Hematopoietic multipotent progenitor cell treated with erythropoietin and hydrocortisone succinate and interleukin-3 and kit ligand, for 6 days (in vitro differentiated cells): ENCODE results near the gene PNPLA6.
"Not testable (repeated sequence)": the region's sequence is repeated elsewhere in the genome, so short reads cannot be mapped to it uniquely, and the experiment has no call there.

Experiments used
- DNase-seq: peaks from one replicate; pipeline ENCODE4 v3.0.0-alpha.2; 2015

PNPLA6 gene

GRCh38 chr19:7533925-7534480 is 1.5 kb upstream of the PNPLA6 start:
- DNase-seq: peak; percentile 94

DNA sequence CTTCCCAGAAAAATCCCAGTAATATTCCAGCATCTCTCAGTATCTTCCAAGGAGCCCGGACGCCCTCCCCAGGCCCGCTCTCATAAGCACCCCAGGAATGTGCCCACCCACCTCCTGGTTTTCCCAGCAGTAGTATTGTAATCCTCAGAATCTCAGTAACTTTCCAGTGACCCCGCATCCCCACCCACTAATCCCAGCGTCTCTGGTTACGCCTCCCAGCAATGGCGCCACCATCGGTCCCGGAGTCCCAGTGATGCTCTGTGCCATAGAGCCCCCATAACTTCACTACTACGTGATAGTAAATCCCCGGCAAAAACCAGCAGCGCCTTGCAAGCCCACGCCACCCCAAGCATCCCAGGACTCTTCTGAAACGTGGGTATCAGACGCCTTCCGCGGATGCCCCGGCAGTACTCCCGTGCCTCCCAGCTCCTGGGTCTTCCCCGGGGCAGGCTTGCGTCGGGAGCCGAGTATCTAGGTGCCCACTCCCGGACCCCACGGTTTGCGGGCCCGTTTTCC is 928 bp upstream of the PNPLA6 start:
- peak; percentile 51 for DNase-seq

- DNase-seq: peak; percentile 70
Measured at GRCh38 chr19:7535998-7536695, 630 bp downstream of the PNPLA6 start.

GRCh38 chr19:7538990-7539389 is 3.5 kb downstream of the PNPLA6 start:
- not testable (repeated sequence) for DNase-seq

DNA sequence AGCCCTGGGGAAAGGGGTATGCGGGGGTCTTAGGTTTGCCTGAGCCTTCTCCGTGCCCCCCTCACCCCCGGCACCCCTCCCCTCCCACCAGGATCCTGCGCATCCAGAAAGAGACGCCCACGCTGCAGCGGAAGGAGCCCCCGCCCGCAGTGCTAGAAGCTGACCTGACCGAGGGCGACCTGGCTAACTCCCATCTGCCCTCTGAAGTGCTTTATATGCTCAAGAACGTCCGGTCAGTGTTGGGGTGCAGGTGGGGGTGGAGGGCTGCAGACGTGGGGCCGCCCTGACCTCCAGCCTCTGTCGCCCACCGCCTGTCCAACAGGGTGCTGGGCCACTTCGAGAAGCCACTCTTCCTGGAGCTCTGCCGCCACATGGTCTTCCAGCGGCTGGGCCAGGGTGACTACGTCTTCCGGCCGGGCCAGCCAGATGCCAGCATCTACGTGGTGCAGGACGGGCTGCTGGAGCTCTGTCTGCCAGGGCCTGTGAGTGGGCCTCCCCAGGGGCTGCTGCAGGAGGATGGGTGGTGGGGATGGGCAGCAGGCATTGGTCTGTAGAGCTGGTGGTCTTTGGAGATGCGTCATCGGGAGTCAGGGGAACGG is 4.4 kb downstream of the PNPLA6 start:
- no peak for DNase-seq

DNA sequence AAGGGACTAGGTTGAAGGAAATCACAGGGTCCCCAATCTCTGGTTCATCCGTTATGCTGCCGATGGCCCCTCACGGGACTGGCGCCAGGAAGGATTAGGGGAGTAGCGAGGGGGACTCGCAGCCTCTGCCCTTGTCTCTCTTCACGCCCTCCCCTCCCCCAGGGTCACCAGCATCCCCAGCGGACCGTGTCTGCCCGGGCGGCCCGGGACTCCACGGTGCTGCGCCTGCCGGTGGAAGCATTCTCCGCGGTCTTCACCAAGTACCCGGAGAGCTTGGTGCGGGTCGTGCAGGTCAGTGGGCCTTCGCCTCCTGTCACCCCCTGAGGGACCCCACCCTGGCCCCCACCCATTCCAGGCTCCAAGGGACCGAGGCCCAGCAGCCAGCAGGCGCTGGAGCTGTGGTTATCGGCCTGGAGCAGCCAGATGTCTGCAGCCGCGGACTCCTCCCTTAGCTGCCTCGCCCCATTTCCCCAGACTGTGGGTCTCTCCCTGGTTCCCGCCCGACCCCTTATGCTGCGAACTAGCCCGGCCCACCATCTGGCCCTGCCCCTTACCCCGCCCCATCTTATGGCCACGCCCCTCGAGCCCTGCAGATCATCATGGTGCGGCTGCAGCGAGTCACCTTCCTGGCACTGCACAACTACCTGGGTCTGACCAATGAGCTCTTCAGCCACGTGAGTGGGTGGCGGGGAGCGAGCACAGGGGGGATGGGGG is 5.4 kb downstream of the PNPLA6 start:
- peak; percentile 96 for DNase-seq

GRCh38 chr19:7541475-7541824 is 5.9 kb downstream of the PNPLA6 start:
- no peak for DNase-seq

GRCh38 chr19:7541828-7542443 is 6.4 kb downstream of the PNPLA6 start:
- DNase-seq: no peak

GRCh38 chr19:7542556-7543348 is 7.2 kb downstream of the PNPLA6 start:
- no peak for DNase-seq

DNA sequence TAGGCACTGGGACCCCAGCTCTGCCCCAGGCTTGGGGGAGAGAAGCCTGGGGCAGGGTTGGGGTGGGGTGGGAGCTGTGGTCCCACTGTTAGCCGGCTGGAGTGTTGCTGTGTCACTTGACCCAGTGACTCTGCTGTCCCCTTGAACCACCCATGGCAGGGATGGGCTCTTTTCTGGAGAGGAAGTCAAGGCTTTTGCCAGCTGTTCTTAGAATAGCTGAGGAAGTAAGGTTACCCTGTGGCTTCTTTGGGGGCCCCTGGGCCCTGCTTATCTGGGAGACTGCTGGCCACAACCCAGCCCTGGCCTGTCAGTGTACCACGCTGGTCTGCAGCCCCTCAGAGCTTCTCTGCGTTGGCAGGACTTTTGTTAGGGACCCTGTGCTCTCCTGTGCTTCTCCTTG is 9.1 kb downstream of the PNPLA6 start:
- peak; percentile 93 for DNase-seq

DNA sequence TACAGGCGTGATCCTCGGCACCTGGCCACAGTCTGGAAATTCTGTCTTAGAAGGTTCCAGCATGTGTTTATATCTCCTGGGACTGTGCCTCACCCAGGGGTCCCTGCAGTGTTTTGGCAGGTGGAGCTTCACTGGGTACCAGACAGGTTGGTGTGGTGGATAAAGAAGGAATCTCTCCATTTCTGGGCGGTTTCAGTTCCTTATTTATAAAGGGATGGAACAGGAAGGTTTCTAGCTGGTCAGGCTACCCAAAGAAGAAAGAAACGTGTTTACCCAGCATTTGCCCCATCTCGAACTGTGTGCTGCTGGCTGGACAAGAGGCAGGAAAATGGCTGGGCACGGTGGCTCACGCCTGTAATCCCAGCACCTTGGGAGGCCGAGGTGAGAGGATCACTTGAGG is 9.8 kb downstream of the PNPLA6 start:
- no peak for DNase-seq

- DNase-seq: no peak
Measured at GRCh38 chr19:7545904-7546303, 10.4 kb downstream of the PNPLA6 start.

DNA sequence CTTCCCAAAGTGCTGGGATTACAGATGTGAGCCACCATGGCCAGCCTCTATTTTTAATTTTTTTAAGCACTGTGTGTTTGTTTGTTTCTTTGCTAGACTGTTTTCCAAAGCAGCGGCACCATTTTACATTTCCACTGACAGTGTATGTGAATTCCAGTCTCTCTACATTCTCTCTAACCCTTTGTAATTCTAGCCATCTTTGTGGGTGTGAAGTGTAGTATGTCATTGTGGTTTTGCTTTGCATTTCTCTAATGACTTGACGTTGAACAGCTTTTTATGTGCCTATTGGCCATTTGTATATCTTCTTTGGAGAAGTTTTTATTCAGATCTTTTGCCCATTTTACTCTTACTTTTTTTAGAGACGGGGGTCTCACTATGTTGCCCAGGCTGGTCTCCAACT is 11.6 kb downstream of the PNPLA6 start:
- no peak for DNase-seq

GRCh38 chr19:7549429-7550148 is 14.1 kb downstream of the PNPLA6 start:
- no peak for DNase-seq

DNA sequence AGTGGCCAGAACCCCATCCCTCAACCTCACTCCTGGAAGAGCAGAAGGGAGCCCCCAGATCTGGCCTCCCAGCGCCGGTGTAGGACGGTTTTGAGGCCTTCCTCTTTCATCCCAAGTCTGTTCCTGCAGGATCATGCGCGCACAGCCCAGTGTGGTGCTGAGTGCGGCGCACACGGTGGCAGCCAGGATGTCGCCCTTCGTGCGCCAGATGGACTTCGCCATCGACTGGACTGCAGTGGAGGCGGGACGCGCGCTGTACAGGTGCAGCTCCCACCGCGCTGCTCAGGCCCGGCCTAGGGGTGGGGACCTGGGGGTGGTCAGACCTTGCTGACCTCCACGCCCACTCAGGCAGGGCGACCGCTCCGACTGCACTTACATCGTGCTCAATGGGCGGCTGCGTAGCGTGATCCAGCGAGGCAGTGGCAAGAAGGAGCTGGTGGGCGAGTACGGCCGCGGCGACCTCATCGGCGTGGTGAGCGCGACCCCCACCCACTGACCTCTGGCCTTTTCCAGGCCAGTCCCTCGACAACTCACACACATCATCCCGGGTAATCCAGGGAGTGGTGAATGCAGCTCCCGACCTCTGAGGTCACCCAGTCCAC is 14.8 kb downstream of the PNPLA6 start:
- DNase-seq: no peak

DNA sequence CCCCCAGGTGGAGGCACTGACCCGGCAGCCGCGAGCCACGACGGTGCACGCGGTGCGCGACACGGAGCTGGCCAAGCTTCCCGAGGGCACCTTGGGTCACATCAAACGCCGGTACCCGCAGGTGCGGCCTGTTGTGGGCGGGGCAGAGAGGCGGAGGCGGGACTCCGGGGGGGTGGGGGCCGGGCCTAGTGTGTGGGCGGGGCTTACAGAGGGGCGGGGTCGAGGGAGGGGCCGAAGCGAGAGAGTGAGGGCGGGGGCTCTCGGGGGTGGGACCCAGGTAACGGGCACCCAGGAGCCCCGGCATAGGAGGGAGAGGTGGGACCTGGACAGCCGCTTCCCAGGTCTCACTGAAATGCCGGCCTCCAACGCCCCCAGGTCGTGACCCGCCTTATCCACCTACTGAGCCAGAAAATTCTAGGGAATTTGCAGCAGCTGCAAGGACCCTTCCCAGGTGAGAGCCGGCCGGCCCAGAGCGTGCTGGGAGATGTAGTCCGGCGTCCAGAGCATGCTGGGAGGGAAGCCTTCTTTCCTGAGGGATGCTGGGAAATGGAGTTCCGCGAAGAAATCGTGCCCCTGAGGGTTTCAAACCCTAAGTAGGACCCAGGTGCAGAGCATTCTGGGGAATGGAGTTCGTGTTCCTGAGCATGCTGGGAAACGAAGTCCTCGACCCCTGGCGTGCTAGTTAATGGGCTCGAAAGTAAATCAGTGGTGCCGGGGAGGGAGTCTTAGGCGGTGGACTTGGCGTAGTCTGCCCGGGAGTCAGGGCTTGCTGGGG is 15.7 kb downstream of the PNPLA6 start:
- DNase-seq: peak; percentile 74

GRCh38 chr19:7552781-7553180 is 17.3 kb downstream of the PNPLA6 start:
- no peak for DNase-seq

DNA sequence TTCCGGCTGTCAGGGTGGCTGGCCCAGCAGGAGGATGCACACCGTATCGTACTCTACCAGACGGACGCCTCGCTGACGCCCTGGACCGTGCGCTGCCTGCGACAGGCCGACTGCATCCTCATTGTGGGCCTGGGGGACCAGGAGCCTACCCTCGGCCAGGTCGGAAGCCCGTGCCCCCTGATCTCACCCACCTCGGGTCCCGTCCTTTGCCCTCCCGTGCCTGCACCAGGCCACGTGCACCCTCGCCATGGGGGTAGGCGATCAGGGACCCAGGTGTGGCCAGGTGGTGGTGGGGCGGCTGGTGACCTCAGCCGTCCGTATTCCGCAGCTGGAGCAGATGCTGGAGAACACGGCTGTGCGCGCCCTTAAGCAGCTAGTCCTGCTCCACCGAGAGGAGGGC is 19.0 kb downstream of the PNPLA6 start:
- DNase-seq: no peak

DNA sequence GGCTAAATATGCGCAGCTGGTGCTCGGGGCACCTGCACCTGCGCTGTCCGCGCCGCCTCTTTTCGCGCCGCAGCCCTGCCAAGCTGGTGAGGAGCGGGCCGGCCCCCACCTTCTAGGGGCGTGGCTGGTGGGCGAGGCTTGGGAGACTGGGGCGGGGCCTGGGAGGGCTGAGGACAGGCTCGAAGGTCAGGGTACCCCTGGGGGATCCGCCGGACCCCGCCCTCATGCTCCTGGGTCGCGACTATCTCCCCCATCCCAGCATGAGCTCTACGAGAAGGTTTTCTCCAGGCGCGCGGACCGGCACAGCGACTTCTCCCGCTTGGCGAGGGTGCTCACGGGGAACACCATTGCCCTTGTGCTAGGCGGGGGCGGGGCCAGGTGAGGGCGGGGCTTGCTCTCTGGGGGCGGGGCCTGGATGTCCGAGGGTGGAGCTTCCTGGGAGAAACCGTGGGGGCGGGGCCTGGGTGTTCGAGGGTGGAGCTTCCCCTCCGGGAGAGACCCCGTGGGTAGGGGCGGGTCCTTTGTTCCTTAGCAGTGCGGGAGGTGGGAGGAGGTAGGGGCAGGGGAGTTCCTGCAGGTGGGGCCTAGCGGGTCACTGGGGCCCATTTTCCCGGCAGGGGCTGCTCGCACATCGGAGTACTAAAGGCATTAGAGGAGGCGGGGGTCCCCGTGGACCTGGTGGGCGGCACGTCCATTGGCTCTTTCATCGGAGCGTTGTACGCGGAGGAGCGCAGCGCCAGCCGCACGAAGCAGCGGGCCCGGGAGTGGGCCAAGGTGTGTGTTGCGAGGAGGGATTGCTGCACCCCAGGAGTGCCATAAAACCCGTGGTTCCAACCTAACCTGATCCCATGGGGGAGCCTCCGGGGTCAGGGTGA is 19.7 kb downstream of the PNPLA6 start:
- DNase-seq: peak; percentile 37
